GM08714 (cell line): ENCODE data around the gene URB1.
A peak's percentile ranks its signal among the peaks of the same experiment; 100 is the strongest.
"Not testable (repeated sequence)": the region's sequence is repeated elsewhere in the genome, so short reads cannot be mapped to it uniquely, and the experiment has no call there.

Experiments used
- H3K4me3 ChIP-seq: fragments of 200-500 bp; sonication (Bioruptor generic); 2 replicates; pipeline ENCODE4 v1.5.1; 2014; ENCODE audit warnings: mild to moderate bottlenecking, low read length, inconsistent platforms
- ZNF274 ChIP-seq: IDR thresholded peaks from 2 replicates; pipeline ENCODE4 v1.6.1; 2012; ENCODE audit warnings: mild to moderate bottlenecking, low read depth, low read length

The URB1 gene

DNA sequence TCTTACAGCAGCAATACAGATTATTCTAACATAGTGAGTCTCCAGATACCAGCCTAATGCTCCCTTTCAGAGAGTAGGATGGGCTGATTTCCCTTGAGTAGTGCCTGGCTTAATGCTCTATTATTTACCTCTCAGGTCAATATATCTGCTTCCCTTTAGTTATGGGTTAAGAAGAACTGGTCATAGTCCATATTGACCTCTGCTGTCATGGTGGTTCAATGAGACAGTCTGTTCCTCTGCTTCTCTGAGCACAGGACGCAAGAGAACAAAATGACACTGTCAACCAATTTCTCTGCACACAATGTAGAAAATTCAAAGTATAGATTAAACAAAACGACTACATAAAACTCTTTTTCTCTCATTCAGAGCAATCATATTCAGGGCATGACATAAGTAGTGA lies 91.2 kb downstream of the URB1 start:
- H3K4me3 ChIP-seq = no peak overlapping the region
- no peak for TF ChIP-seq ZNF274

DNA sequence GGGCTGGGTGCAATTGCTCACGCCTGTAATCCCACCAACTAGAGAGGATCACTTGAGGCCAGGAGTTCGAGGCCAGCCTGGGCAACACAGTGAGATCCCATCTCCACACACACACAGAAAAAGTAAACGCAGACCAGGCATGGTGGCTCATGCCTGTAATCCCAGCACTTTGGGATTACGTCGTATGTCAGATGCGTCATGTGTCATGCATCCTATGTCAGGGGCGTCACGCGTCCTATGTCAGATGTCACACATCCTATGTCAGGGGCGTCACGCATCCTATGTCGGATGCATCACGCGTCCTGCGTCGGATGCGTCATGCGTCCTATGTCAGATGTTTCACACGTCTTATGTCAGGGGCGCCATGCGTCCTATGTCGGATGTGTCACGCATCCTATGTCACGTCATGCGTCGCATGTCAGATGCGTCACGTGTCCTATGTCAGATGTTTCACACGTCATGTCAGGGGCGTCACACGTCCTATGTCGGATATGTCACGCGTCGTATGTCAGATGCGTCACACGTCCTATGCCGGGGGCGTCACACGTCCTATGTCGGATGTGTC lies 92.6 kb downstream of the URB1 start:
- no peak overlapping the region for H3K4me3 ChIP-seq
- no peak for TF ChIP-seq ZNF274

- no peak for TF ChIP-seq ZNF274
- no peak overlapping the region for H3K4me3 ChIP-seq
Measured at GRCh38 chr21:32299695-32300094, 93.1 kb downstream of the URB1 start.

- no peak for TF ChIP-seq ZNF274
- no peak within 1 kb of the TSS for H3K4me3 ChIP-seq
Measured at GRCh38 chr21:32298658-32299081, 94.1 kb downstream of the URB1 start, which contains the start of gene MRAP. TSS of gene MRAP (plus strand) at chr21:32298855. CDS start at chr21:32298972, 117 bp downstream.

- no peak for TF ChIP-seq ZNF274
- no peak overlapping the region for H3K4me3 ChIP-seq
Measured at GRCh38 chr21:32298148-32298559, 94.7 kb downstream of the URB1 start.

DNA sequence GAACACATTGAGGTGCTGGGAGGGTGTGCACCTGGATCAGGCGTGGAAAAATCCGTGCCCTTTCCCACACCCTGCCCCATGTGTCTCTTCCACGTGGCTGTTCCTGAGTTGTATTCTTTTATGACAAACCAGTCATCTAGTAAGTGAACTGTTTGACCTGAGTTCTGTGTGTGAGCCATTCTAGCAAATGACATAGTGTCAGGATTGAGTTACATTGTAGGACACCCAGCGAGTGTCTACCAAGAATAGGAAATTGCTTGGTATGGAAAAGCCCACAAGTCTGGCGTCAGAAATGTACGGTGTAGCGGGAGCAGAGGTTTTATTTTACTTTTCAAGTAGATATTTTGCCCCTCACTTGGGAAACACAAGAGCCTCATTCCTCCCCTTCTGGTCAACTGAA lies 95.4 kb downstream of the URB1 start:
- no peak overlapping the region for H3K4me3 ChIP-seq
- TF ChIP-seq ZNF274 = no peak

- no peak overlapping the region for H3K4me3 ChIP-seq
- no peak for TF ChIP-seq ZNF274
Measured at GRCh38 chr21:32285476-32285875, 107.3 kb downstream of the URB1 start.

- TF ChIP-seq ZNF274 = no peak
- H3K4me3 ChIP-seq = no peak overlapping the region
Measured at GRCh38 chr21:32282992-32283391, 109.8 kb downstream of the URB1 start.

DNA sequence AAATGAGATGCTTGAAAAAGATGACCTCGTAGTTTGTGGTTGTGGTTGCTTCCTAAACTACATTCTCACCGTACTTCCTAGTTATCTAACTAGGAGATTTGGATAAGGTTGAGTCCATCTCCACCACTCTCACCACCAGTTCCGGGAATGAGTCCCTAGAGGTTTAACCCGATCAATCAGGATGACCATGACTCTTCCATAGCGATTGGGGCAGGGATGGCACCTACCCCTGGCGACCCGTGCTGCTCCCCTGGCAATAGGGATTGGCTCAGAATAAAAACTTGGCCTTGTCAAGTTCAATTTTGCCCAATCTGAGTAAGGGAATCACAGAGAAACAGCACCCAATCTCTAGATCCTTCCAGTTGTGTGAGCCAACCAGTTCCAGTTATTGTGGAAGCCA lies 111.3 kb downstream of the URB1 start:
- H3K4me3 ChIP-seq = no peak overlapping the region
- no peak for TF ChIP-seq ZNF274

- TF ChIP-seq ZNF274 = no peak
- H3K4me3 ChIP-seq = peak overlapping the region; percentile 80
Measured at GRCh38 chr21:32279377-32279680, 113.5 kb downstream of the URB1 start.

DNA sequence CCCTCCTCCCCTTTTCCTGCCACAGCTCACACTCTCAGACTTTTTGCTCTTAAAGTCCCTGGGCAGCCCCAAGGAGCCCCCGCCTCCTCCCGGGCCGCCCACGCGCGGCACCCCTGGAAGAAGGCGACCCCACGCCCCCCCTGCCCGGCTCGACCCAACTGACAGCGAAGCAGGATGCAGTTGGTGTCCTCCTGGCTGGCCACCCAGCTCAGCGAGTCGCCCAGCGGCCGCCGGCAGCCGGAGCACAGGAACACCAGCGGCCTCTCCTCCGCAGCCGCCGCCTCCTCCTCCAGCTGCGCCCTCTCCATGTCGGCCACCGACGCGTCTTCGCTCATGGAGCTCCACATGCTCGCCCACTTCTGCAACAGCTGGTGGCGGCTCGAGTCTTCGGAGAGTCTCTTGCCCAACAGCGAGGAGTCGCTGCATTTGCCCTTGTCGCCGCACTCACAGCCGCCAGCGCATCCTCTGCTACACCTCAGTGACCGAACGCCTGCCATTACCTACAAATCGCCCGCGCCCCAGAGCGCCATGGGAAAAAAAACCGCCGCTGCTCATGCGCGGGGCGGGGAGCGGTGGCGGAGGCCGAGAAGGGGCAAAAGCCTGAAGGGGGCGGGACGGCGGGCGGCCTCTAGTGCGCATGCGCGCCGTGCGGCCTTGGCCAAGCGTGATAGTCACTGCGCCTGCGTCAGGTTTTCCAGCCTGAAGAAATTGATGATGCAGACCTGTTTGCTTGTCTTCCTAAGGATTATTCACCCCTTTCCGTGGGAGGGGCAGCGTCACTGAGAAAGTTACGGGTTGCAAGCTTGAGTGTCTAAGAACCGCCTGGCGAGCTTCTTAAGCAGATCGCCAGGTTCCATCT lies 114.1 kb downstream of the URB1 start, which contains the start of gene MIS18A:
TSS of gene MIS18A (minus strand) at position 532 of the 859 bp plus-strand sequence. CDS start at position 497, 35 bp downstream.
- H3K4me3 ChIP-seq = peak within 1 kb of the TSS; percentile 80
- TF ChIP-seq ZNF274 = no peak

DNA sequence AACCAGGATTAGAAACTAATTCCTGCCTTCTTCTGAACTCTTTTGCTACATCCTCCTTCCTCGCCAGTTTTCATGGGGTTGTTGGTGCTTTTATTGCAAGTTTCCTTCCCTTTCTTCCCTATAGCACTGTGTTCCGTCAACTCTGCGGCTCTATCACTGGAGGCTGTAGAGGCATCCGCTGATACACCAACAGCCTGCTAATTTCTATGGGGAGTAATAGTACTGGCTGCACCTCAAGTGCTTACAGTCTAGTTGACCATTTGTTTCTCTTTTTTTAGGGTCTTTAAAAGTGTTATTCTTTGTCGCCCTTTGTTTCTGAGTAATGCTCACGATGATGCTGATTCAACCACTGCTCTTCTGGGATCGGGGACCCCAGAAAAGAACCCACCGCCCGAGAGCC lies 114.7 kb downstream of the URB1 start:
- peak overlapping the region; percentile 80 for H3K4me3 ChIP-seq
- no peak for TF ChIP-seq ZNF274

- no peak overlapping the region for H3K4me3 ChIP-seq
- TF ChIP-seq ZNF274 = no peak
Measured at GRCh38 chr21:32276671-32277070, 116.1 kb downstream of the URB1 start.

- no peak overlapping the region for H3K4me3 ChIP-seq
- no peak for TF ChIP-seq ZNF274
Measured at GRCh38 chr21:32270748-32271147, 122.1 kb downstream of the URB1 start.

DNA sequence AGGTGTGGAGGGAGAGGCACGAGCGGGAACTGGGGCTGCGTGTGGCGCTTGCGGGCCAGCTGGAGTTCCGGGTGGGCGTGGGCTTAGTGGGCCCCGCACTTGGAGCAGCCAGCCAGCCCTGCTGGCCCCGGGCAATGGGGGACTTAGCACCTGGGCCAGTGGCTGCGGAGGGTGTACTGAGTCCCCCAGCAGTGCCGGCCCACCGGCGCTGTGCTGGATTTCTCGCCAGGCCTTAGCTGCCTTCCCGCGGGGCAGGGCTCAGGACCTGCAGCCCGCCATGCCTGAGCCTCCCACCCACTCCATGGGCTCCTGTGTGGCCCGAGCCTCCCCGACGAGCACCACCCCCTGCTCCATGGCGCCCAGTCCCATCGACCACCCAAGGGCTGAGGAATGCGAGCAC lies 127.5 kb downstream of the URB1 start:
- not testable (repeated sequence) for H3K4me3 ChIP-seq

- TF ChIP-seq ZNF274 = no peak
- H3K4me3 ChIP-seq = no peak overlapping the region
Measured at GRCh38 chr21:32261929-32262328, 130.9 kb downstream of the URB1 start.
